ENCODE measurements around the gene C10orf67.

DNA sequence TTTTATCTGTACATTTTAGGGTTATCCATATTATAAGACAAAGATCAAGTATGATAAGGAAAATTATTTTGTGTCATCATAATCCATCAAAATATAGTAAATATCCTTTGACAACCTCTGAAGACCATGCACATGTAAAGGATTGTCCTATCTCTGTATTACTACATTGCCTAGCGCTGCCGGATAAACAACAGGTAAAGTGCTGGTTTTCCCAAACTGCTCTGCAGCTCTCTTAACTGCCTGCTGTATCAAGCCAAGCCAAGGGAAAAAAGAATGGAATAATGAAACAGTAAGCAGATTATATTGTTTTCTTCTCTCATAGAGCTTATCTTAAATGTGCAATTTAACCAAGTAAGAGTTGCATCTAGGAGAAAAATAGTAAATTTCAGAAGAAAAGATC, 81.7 kb downstream of the C10orf67 start:
- TF ChIP-seq, protein P1, sequence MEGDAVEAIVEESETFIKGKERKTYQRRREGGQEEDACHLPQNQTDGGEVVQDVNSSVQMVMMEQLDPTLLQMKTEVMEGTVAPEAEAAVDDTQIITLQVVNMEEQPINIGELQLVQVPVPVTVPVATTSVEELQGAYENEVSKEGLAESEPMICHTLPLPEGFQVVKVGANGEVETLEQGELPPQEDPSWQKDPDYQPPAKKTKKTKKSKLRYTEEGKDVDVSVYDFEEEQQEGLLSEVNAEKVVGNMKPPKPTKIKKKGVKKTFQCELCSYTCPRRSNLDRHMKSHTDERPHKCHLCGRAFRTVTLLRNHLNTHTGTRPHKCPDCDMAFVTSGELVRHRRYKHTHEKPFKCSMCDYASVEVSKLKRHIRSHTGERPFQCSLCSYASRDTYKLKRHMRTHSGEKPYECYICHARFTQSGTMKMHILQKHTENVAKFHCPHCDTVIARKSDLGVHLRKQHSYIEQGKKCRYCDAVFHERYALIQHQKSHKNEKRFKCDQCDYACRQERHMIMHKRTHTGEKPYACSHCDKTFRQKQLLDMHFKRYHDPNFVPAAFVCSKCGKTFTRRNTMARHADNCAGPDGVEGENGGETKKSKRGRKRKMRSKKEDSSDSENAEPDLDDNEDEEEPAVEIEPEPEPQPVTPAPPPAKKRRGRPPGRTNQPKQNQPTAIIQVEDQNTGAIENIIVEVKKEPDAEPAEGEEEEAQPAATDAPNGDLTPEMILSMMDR (IDR thresholded peaks at IDR 0.05; ENCODE audit: low read depth, low read length) = no peak
- TF ChIP-seq, protein P2, sequence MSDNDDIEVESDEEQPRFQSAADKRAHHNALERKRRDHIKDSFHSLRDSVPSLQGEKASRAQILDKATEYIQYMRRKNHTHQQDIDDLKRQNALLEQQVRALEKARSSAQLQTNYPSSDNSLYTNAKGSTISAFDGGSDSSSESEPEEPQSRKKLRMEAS (IDR thresholded peaks at IDR 0.05; ENCODE audit: low read depth, low read length) = no peak
- TF ChIP-seq POLR2A (IDR thresholded peaks at IDR 0.05; ENCODE audit: extremely low read depth, insufficient read length) = no peak

Data from NB4 (cell line).